Kidney epithelial cell (primary cell): ENCODE results near the gene DUSP8. TPM values are rescaled to one million over a fixed set of nuclear protein-coding genes. Genes with fewer than 3 reads are reported as not detected.

Source experiments
- DNase-seq: peaks from one replicate; pipeline ENCODE4 v3.0.0-alpha.2; 2010; ENCODE audit warnings: low read depth
- H3K27me3 ChIP-seq: 2 replicates; pipeline ENCODE4 v1.6.0; 2011; ENCODE audit warnings: low read length; ENCODE audit not compliant: control insufficient read depth, insufficient read depth
- H3K36me3 ChIP-seq: 2 replicates; pipeline ENCODE4 v1.5.1; 2011; ENCODE audit warnings: low read length; ENCODE audit not compliant: control insufficient read depth, insufficient read depth
- H3K4me3 ChIP-seq: 2 replicates; pipeline ENCODE4 v1.5.1; 2011; ENCODE audit warnings: low read depth, mild to moderate bottlenecking, control low read depth, low read length
- total RNA-seq: library from RNA; depleted of rRNA; stranded (reverse); fragments of >200 nt; gene quantifications from 2 replicates; pipeline ENCODE4 v1.2.3, GENCODE V29; 2015
- TF ChIP-seq, protein P1 (sequence below): IDR thresholded peaks from 2 replicates; pipeline ENCODE4 v1.5.1; 2011; ENCODE audit warnings: mild to moderate bottlenecking, moderate library complexity, low read length, control low read depth, inconsistent platforms; ENCODE audit not compliant: insufficient read depth, poor library complexity, severe bottlenecking

DUSP8 gene
- total RNA-seq, 1 donor from 2014 or later: 7.6 TPM

DNA sequence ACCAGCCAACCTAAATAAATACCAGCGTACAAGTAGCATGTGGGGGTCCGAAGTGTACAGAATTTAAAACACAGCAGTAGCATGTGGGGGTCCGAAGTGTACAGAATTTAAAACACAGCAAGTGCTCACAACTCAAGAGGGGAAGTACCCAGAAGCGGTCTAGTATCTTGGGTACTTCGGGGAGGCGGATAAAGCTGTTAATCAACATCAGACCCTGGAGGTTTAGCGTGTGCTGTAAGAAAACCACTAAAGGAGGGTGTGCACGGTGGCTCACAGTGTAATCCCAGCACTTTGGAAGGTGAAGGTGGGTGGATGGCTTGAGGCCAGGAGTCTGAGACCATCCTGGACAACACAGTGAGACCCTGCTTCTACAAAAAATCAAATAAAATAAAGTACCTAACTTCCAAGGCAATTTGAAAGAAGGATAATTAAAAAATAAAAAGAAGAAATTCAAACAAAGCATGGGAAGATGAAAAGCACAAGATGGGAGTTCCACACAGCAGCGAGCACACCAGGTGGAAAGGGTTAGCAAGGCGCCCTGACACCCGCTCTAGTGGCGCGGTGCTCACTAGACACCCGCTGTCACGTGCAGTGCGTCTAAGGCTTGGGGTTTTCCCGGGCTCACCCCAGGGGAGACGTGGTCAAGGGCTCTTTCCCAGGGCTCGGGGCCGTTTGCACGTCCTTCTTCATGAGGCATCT, 50.5 kb downstream of the DUSP8 start:
- Histone ChIP-seq H3K4me3 (no peak overlapping the region), H3K36me3 (no peaks in the 10 kb centered on the region), H3K27me3 (no peaks in the 10 kb centered on the region)
- DNase-seq: no peak
- TF ChIP-seq, protein P1, sequence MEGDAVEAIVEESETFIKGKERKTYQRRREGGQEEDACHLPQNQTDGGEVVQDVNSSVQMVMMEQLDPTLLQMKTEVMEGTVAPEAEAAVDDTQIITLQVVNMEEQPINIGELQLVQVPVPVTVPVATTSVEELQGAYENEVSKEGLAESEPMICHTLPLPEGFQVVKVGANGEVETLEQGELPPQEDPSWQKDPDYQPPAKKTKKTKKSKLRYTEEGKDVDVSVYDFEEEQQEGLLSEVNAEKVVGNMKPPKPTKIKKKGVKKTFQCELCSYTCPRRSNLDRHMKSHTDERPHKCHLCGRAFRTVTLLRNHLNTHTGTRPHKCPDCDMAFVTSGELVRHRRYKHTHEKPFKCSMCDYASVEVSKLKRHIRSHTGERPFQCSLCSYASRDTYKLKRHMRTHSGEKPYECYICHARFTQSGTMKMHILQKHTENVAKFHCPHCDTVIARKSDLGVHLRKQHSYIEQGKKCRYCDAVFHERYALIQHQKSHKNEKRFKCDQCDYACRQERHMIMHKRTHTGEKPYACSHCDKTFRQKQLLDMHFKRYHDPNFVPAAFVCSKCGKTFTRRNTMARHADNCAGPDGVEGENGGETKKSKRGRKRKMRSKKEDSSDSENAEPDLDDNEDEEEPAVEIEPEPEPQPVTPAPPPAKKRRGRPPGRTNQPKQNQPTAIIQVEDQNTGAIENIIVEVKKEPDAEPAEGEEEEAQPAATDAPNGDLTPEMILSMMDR: no peak

DNA sequence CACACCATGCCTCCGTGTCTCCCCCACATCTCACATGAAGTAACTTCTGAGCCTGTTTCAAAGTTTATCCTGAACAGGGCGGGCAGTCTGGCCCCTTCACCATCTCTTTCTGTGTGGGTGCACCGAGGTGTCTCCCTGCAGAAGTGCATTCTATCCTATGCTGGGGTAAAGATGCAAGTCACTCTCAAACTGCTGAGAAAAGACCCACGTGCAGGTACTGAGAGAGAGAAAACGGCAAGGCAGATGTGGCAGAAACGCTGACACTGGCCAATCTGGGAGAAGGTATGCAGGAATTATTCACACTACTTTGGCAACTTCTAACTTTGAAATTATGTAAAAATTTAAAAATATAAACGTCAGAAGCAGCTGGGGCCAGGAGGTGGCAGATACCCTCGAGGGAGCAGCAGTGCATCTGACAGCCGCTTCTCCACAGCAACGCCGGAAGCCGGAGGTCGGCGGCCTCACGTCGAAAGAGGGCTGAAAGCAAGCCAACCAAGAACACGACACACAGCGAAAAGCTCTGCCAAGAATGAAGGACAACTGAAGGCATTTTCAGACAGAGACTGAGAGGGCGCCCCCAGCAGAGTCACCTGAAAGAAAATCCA, 51.3 kb downstream of the DUSP8 start:
- H3K27me3 ChIP-seq: no peaks in the 10 kb centered on the region
- H3K36me3 ChIP-seq: no peaks in the 10 kb centered on the region
- H3K4me3 ChIP-seq: no peak overlapping the region
- DNase-seq: no peak
- TF ChIP-seq, protein P1: no peak

GRCh38 chr11:1520209-1520662, 51.8 kb downstream of the DUSP8 start:
- no peak overlapping the region for H3K4me3 ChIP-seq
- TF ChIP-seq, protein P1: no peak
- DNase-seq: no peak

DNA sequence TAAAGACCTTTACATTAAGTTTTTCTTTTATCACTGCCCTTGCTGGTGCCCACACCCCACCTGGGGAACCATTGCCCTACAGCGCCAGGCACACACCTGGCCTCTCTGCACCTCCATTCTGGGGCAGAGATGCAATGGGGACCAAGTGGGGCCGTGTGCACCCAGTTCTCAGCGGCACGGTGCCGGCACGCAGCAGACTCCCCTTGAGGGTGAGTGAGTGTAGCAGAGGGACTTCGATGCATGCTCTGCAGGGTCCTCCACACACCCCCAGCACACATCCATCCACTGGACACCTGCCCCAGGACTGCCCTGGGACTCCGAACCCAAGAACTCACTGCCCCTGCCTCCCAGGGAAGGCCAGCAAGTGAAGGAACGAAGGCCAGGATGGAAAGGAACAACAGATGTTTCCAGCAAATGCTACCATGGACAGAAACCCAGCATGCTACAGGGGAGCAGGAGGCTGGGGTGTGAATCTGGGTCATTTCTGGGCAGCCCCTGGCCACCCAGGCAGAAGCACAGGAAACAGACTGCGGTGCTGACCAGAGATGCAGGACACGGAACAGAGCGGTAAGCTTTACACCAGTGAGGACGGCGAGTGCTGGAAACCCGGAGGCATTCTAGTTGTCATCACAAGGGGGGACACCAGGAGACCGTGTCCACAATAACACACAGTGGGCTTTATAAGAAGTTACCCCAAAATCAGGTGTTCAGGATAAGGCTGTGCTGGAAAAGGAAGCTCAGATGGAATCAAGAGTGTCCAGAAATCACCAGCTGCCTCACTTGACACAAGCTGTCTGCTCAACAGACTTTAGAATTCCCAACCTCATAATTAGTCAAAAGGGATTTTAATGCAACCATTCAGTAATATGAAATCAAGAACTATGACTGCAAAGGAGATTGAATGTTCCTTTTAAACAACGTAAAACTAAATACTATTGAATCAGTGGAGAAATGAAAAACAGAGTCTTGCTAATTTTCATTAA, 52.8 kb downstream of the DUSP8 start:
- DNase-seq: no peak
- Histone ChIP-seq H3K36me3 (no peaks in the 10 kb centered on the region), H3K27me3 (no peaks in the 10 kb centered on the region), H3K4me3 (no peak overlapping the region)
- TF ChIP-seq, protein P1: no peak

More at GRCh38 chr11:1520209-1520662, 51.8 kb downstream of the DUSP8 start:
- H3K36me3 ChIP-seq: no peaks in the 10 kb centered on the region
- no peaks in the 10 kb centered on the region for H3K27me3 ChIP-seq

GRCh38 chr11:1518301-1518700, 53.8 kb downstream of the DUSP8 start:
- TF ChIP-seq, protein P1: no peak
- H3K36me3 ChIP-seq: no peaks in the 10 kb centered on the region
- no peak overlapping the region for H3K4me3 ChIP-seq
- no peak for DNase-seq
- H3K27me3 ChIP-seq: no peaks in the 10 kb centered on the region
